HG03103 (cell line): ENCODE data around the gene CD7.
"Not testable (repeated sequence)": the region's sequence is repeated elsewhere in the genome, so short reads cannot be mapped to it uniquely, and the experiment has no call there.

Experiments
- ATAC-seq: cut with Tn5 transposase; IDR thresholded peaks from one replicate; pipeline ENCODE4 v1.9.1; 2021; ENCODE audit warnings: low read depth; ENCODE audit not compliant: unreplicated experiment

Gene CD7

GRCh38 chr17:82347994-82348393 is 30.6 kb upstream of the CD7 start:
- not testable (repeated sequence) for ATAC-seq

DNA sequence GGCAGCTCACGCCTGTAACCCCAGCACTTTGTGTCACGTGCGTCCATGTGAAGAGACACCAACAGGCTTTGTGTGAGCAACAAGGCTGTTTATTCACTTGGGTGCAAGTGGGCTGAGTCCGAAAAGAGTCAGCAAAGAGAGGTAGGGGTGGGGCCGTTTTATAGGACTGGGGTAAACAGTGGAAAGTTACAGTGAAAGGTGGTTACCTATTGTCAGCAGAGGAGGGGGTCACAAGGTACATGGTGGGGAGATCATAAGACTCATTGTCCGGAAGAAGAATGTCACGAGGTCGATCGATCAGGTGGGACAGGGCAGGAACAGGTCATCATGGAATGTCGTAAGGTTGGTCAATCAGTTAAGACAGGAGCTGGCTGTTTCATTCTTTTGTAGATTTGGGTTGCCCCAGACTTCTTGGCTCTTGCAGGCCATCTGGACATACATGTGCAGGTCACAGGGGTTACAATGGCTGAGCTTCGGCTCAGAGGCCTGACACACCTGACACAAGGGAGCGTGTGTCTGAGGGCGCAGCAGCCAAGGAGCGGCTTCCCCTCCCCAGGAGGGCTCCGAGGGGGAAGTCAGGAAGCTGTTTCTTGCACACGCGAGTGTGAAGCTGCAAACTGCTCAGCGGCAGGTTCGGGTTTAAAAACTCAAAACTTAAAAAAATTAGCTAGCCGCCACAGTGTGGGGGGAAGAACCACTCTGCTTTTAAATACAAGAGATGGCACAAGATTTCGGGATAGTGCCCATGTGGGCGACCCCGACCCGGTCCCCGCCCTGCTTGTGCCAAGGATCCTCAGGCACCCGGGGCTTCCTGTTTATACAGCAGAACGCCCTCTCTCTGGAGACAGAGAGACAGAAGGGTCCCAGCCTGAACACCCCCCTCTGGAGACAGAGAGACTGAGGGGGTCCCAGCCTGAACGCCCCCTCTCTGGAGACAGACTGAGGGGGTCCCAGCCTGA is 29.2 kb upstream of the CD7 start:
- ATAC-seq: no peak

DNA sequence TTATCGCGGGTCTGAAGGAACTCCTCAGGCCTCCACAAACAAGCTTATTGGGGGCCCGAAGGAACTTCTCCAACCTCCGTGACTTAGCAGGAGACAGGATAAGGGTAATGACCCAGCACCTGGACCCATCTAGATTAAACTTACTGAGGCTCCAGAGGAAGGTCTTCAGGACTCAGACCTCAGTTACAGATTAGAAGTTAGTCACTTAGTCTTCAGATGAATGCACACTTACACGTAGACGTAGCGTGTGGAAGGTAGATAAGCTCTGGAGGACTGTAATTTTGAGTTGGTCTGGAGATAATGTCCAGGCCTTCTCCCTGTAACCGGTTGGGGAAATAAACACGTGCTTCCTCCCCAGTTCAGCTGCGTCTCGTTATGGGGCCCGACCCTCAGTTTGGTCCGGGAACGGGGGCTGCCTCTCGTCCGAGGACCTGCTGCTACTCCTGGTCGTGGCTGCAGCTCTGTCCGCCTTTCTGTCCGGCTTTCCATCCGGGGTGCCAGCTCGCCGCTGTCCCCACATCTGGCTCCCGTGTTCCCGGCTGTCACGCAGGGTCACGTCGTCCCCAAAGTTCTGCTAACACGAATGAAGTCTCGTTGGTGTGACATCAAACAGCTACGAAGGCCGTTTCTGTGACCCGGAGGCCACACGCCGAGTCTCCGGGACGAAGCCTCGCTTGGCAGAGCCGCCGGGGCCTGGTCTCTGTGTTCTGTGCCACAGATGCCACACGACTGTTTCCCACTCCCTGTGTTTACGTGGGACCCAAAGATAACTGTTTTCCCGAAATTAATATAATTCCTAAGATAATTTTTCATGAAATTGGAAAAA is 28.0 kb upstream of the CD7 start:
- ATAC-seq: no peak

GRCh38 chr17:82344175-82344907 is 26.9 kb upstream of the CD7 start:
- no peak for ATAC-seq

- ATAC-seq: no peak
Measured at GRCh38 chr17:82343560-82343959, 26.2 kb upstream of the CD7 start.

GRCh38 chr17:82342361-82343079 is 25.1 kb upstream of the CD7 start:
- ATAC-seq: no peak

- no peak for ATAC-seq
Measured at GRCh38 chr17:82339634-82340580, 22.5 kb upstream of the CD7 start.

GRCh38 chr17:82338858-82339633 is 21.6 kb upstream of the CD7 start:
- no peak for ATAC-seq

DNA sequence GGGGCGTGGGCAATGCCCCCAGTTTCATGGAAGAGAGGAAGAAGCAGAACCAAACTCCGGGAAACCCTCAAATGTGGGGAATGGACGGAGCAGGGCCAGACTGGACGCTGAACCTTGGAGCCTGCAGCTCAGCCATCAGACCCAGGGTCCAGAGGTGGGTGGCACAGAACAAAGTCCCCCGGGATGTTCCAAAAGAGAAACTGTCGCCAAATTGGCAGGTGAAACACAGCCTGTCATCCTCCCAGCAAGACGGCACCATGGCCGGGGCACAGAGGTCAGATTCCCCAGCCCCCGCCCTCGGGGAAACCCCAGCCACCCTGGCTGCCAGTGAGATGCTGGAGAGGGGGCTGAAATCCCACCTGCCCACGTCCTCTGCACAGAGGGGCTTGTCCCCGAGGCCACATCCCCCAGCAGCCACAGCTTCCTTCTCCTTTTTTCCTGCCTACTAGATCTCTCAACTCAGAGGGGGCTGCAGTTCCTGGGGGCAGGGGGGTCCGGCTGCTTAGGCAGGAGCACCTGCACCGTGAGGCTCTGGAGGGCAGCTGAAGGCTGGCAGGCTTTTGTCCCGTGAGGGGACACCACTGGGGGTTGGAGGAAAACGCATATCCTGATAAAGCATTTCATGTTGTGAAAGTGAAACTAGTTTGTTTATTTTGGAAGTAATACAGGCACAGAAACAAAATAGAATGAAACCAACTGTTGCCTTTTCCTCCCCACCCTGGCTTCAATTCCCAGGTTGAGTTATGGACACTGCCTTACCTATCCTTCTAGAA is 17.4 kb upstream of the CD7 start:
- ATAC-seq: no peak

- no peak for ATAC-seq
Measured at GRCh38 chr17:82334204-82334621, 16.8 kb upstream of the CD7 start.

- no peak for ATAC-seq
Measured at GRCh38 chr17:82333279-82334171, 16.1 kb upstream of the CD7 start, which contains the start of gene SECTM1. TSS of gene SECTM1 (minus strand) at chr17:82333766. CDS start at chr17:82327240, 6,526 bp downstream.

DNA sequence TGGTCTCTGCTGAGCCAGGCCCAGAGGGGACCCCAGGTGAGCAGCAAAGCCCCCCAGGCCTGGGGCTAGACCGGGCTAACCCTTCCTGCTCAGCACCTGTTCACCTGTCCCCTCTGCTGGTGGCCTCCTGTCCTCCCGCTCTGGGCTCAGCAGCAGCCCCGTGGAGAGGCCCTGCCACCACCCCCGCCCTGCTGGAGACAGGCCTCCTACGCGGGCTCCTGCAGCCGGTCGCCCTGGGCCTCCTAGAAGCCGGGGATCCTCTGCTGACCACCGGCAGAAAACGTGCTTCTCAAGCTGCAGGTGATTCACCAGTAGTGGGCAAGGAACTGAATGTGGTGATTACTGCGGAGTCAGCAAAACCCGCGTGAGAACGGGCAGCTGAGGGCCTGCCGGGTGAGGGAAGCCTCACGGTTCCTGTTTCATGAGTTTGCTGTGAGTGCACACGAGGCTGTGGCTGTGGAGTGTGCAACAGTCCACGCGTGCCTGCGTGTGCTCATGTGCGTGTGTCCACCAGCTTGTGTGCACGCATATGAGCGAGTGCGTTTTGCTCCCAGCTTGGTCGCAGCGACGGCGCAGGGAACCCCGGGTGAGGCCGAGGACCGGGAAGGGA is 15.4 kb upstream of the CD7 start:
- no peak for ATAC-seq

DNA sequence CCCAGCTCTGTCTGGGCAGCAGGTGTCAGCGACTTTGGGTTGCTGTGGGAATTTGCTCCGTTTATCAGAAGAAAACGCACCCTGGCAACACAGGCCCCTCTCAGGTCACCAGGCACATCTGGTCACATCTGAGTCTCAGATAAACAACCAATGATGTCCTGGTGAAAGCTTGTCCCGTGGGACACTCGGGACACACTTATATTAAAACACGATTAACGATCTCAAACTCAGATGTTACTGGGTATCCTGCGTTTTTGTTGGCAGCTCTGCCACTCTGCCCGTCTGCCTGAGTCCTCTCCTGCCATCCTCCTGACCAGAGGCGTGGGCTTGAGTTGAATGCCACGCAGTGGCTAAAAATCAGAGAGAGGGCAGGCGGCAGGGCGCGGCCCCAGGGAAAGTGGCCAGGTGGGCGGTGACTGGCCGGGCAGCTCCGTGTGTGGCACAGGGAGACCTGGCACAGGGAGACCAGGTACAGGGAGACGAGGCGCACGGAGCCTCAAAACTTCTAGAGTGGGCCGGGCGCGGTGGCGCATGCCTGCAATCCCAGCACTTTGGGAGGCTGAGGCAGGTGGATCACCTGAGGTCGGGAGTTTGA is 14.0 kb upstream of the CD7 start:
- no peak for ATAC-seq

GRCh38 chr17:82330322-82331239 is 13.2 kb upstream of the CD7 start:
- ATAC-seq: no peak
